ENCODE data around the gene SRMS. TPM values are rescaled to one million over a fixed set of nuclear protein-coding genes. Genes with fewer than 3 reads are reported as not detected.
A peak's percentile ranks its signal among the peaks of the same experiment; 100 is the strongest.

Gene SRMS
- total RNA-seq, 1 experiment from 2014 or later, result 0.79 TPM

DNA sequence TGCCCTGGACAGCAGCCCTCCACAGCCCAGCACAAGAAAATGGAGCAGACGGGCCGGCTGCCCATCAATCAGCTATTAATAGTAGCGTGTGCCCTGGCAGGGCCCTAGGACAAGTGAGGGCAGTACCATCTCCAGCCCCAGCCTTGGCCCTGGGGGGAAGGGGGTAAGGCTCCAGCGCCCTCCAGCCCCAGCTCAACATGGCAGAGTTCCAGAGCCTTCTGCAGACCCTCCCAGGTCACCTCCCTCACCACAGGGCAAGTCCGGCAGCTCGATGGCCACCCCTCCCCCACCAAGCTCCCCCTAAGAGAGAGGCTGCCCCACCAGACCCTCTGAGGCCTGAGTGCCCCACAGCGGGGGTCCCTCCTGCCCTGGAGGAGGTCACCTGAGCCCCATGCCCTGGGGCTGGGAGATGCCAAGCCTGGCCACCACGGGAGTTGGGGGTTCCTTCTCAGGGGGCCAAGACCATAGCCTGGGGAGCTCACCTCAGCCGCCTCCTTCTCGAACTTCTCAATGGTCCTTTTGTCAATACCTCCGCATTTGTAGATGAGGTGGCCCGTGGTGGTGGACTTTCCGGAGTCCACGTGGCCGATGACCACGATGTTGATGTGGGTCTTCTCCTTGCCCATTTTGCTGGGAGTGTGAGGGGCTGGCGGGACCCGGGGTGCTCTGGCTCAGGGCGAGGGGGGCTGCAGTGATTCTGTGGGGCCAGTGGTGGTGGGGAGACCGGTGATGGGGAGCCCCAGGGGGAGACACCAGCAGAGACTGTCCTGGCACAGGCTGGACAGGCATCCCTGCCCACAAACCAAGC, 50.2 kb downstream of the SRMS start:
- DNase-seq, result peak; percentile 33
- Histone ChIP-seq H3K9ac (ENCODE audit: extremely low read depth, insufficient read length, low read length) (no peak overlapping the region), H3K9me3 (ENCODE audit: control insufficient read depth, low read depth, low read length) (no peaks in the 10 kb centered on the region), H3K4me2 (ENCODE audit: insufficient read depth, insufficient read length, low read length) (no peak overlapping the region), H3K27ac (ENCODE audit: insufficient read length, low read depth, low read length) (no peak overlapping the region), H3K4me1 (ENCODE audit: insufficient read depth, low read length) (no peaks in the 10 kb centered on the region), H2BK20ac (ENCODE audit: low read depth, low read length, poor library complexity, severe bottlenecking) (no peak overlapping the region), H3K14ac (ENCODE audit: insufficient read depth, low read length) (no peak overlapping the region), H3K27me3 (ENCODE audit: insufficient read depth, low read length) (peaks cover 4% of the 10 kb centered on the region; the same call in 1 of the 2 replicates), H4K20me1 (ENCODE audit: control insufficient read depth, insufficient read depth, insufficient read length) (peaks cover 2% of the 10 kb centered on the region), H2BK15ac (ENCODE audit: low read depth, low read length) (no peak overlapping the region), H3K23me2 (ENCODE audit: insufficient read length, low read depth, low read length, poor library complexity, severe bottlenecking) (peaks cover 5% of the 10 kb centered on the region), H4K91ac (ENCODE audit: insufficient read length, low read depth, low read length) (no peak overlapping the region), H3K56ac (ENCODE audit: insufficient read length, low read depth, low read length) (no peak overlapping the region), H3K23ac (ENCODE audit: insufficient read length, low read depth, low read length) (no peak overlapping the region), H2AFZ (ENCODE audit: low read length) (no peak overlapping the region), H3K79me1 (ENCODE audit: insufficient read depth, low read depth, low read length, poor library complexity, severe bottlenecking) (no peaks in the 10 kb centered on the region), H2AK5ac (ENCODE audit: insufficient read length, low read length) (no peak overlapping the region), H4K5ac (ENCODE audit: insufficient read length, low read depth, low read length) (no peak overlapping the region), H2BK12ac (ENCODE audit: insufficient read length, low read depth, low read length) (no peak overlapping the region), H3K4ac (ENCODE audit: low read depth, low read length) (no peak overlapping the region), H2BK5ac (ENCODE audit: insufficient read length, low read length) (no peak overlapping the region), H3K79me2 (ENCODE audit: insufficient read depth, low read length) (no peaks in the 10 kb centered on the region), H3T11ph (ENCODE audit: low read length) (no peak overlapping the region), H2BK120ac (ENCODE audit: low read depth, low read length, poor library complexity, severe bottlenecking) (no peak overlapping the region), H3K18ac (ENCODE audit: insufficient read length, low read depth, low read length) (no peak overlapping the region), H4K8ac (replicated peaks; ENCODE audit: insufficient read length, low read depth, low read length) (no peak overlapping the region)
- peaks cover 4 to 10% of the 10 kb centered on the region in 2 experiments; a peak in 3 of 4 replicates for H3K4me1 Mint-ChIP-seq
- no peak for TF ChIP-seq CTCF (conservative IDR thresholded peaks at IDR 0.05)
- H3K9me3 Mint-ChIP-seq, result peaks cover 2 to 5% of the 10 kb centered on the region in 2 experiments; a peak in 3 of 5 replicates
- H3K36me3 Mint-ChIP-seq (ENCODE audit: insufficient read depth in 1 of 3, low read depth in 3 of 3), result peaks cover 5 to 12% (median 8%) of the 10 kb centered on the region in 3 experiments; a peak in 6 of 7 replicates
- WGBS (ENCODE audit: extremely low coverage, insufficient read length, low lambda C conversion rate), result no CpG with 5 or more reads among the region's 20 CpGs
- peaks cover 46% of the 10 kb centered on the region for H3K27me3 Mint-ChIP-seq (ENCODE audit: low read depth)
- no peak overlapping the region for H3K27ac Mint-ChIP-seq
- H3K4me3 Mint-ChIP-seq, result peak overlapping the region in 1 of 2 experiments; percentile 35; a peak in 1 of 5 replicates

Measured in H9 (cell line).